OCI-LY7 (cell line): Measurements from ENCODE around the gene COL4A1. TPM values are rescaled to one million over a fixed set of nuclear protein-coding genes. Genes with fewer than 3 reads are reported as not detected.

ENCODE experiments used
- BruUV-seq: library from RNA; stranded (reverse); fragments of 400-500 nt; replicated peaks from 2 replicates; lab custom pipeline; 2021; lab: Mats Ljungman, UMichigan
- CTCF ChIA-PET: fragments of 300-600 bp; sonication (Branson Sonifier 250); formaldehyde crosslinking; loops from one replicate; lab custom pipeline; 2022; ENCODE audit warnings: antibody characterized with exemption; ENCODE audit not compliant: unreplicated experiment; lab: Charles Lee
- POLR2A ChIA-PET: fragments of 300-600 bp; sonication (Branson Sonifier 250); formaldehyde crosslinking; loops from one replicate; lab custom pipeline; 2022; ENCODE audit warnings: antibody characterized with exemption; lab: Charles Lee
- DNase-seq: peaks from one replicate; pipeline ENCODE4 v3.0.0-alpha.2; 2015; ENCODE audit warnings: low spot score
- H2AFZ ChIP-seq: fragments of 200-600 bp; sonication (generic), shearing (Covaris generic); 2 replicates; pipeline ENCODE4 v1.6.1; 2014; ENCODE audit warnings: mild to moderate bottlenecking, antibody characterized with exemption, low read length, moderate library complexity
- H3K27ac ChIP-seq: fragments of 200-600 bp; sonication (generic); 2 replicates; pipeline ENCODE4 v1.5.1; 2014; ENCODE audit warnings: mixed run types, low read depth, mild to moderate bottlenecking, moderate library complexity, low read length, inconsistent platforms; ENCODE audit not compliant: poor library complexity, severe bottlenecking
- H3K36me3 ChIP-seq: fragments of 200-600 bp; sonication (generic); 2 replicates; pipeline ENCODE4 v1.6.1; 2014; ENCODE audit warnings: mild to moderate bottlenecking, antibody characterized with exemption, low read length, moderate library complexity, mixed read lengths; ENCODE audit not compliant: insufficient read depth
- H3K4me1 ChIP-seq: fragments of 200-600 bp; sonication (generic); 2 replicates; pipeline ENCODE4 v1.5.1; 2014; ENCODE audit warnings: mild to moderate bottlenecking, low read length; ENCODE audit not compliant: insufficient read depth, poor library complexity, severe bottlenecking
- H3K4me2 ChIP-seq: fragments of 200-600 bp; sonication (generic); 2 replicates; pipeline ENCODE4 v1.6.1; 2014; ENCODE audit warnings: mild to moderate bottlenecking, low read length
- H3K4me3 ChIP-seq: fragments of 200-600 bp; sonication (generic); 2 replicates; pipeline ENCODE4 v1.5.1; 2014; ENCODE audit warnings: mild to moderate bottlenecking, low read depth, low read length; ENCODE audit not compliant: poor library complexity, severe bottlenecking
- H3K79me2 ChIP-seq: fragments of 200-600 bp; sonication (generic); 2 replicates; pipeline ENCODE4 v1.6.1; 2016; ENCODE audit warnings: low read depth, mild to moderate bottlenecking, low read length, moderate library complexity, mixed read lengths; ENCODE audit not compliant: insufficient read depth
- H3K9me2 ChIP-seq: fragments of 200-600 bp; sonication (generic); 2 replicates; pipeline ENCODE4 v1.6.1; 2016; ENCODE audit warnings: mild to moderate bottlenecking, low read length, mixed read lengths; ENCODE audit not compliant: insufficient read depth
- H3K9me3 ChIP-seq: fragments of 200-600 bp; sonication (generic); 2 replicates; pipeline ENCODE4 v1.6.1; 2014; ENCODE audit warnings: mild to moderate bottlenecking, mixed run types, low read length, mixed read lengths
- H4K20me1 ChIP-seq: fragments of 200-600 bp; sonication (generic); 2 replicates; pipeline ENCODE4 v1.6.1; 2014; ENCODE audit warnings: mild to moderate bottlenecking, antibody characterized with exemption, low read length, moderate library complexity, mixed read lengths; ENCODE audit not compliant: insufficient read depth
- EZH2phosphoT487 ChIP-seq: fragments of 200-600 bp; sonication (generic); IDR thresholded peaks from 2 replicates; pipeline ENCODE4 v1.6.1; 2018; ENCODE audit warnings: low read depth, borderline replicate concordance, mild to moderate bottlenecking, mixed run types, antibody characterized with exemption, low read length, moderate library complexity, mixed read lengths
- intact Hi-C: fragments of 100-400 bp; cut with micrococcal nuclease; formaldehyde crosslinking; loops from one replicate; pipeline ENCODE4 v1.10.0; 2022; ENCODE audit not compliant: unreplicated experiment
- total RNA-seq, 2 experiments: library from RNA; depleted of rRNA in 1 of 2; stranded (reverse); fragments of >200 nt in 1 of 2; shearing (Covaris generic) in 1 of 2; gene quantifications; 2 replicates each; pipeline ENCODE4 v1.2.3, GENCODE V29; 2014 to 2022
- TF ChIP-seq, protein P1 (sequence below): fragments of 200-600 bp; sonication (generic); conservative IDR thresholded peaks from 2 replicates; pipeline ENCODE4 v1.5.1; 2014; ENCODE audit warnings: mild to moderate bottlenecking, antibody characterized with exemption, low read length, moderate library complexity, mixed read lengths

The COL4A1 gene
- total RNA-seq, 2 experiments from 2014 or later, result 0.06 TPM; not detected in 1

DNA sequence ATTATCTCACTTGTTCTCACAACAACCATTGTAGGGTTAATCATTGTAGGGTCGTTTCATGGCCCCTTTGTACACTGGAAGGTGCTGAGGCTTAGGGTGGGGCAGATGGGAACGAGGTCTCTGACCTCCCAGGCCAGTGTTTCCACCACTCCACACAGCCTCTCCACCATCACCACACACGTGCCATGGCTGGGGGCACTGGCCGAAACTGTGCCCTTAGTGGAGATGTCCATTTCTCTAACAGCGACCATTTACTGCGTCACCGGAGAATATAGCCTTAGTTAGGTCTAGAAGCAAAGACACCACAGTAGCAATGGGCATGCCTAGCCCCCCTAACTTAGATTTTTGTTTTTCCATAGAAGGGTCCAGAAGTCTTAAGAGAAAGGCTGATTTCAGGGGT lies 36.5 kb downstream of the COL4A1 start:
- H3K9me3 ChIP-seq, result no peaks in the 10 kb centered on the region
- no peak overlapping the region for H3K4me3 ChIP-seq
- H2AFZ ChIP-seq, result no peak overlapping the region
- intact Hi-C loops, result no loop called here
- ChIA-PET POLR2A (no interaction called here), CTCF (interaction anchor here (0.6 kb wide), 1 partner anchor 664 kb away, joined by 3 read pairs; no protein-coding TSS in a partner anchor)
- no peaks in the 10 kb centered on the region for H3K79me2 ChIP-seq
- H3K27ac ChIP-seq, result no peak overlapping the region
- H3K9me2 ChIP-seq, result no peaks in the 10 kb centered on the region
- no TSS peak for BruUV-seq
- DNase-seq, result no peak
- H3K36me3 ChIP-seq, result no peaks in the 10 kb centered on the region
- no peaks in the 10 kb centered on the region for H3K4me1 ChIP-seq
- no peaks in the 10 kb centered on the region for H4K20me1 ChIP-seq
- H3K4me2 ChIP-seq, result no peak overlapping the region
- TF ChIP-seq, protein P1, sequence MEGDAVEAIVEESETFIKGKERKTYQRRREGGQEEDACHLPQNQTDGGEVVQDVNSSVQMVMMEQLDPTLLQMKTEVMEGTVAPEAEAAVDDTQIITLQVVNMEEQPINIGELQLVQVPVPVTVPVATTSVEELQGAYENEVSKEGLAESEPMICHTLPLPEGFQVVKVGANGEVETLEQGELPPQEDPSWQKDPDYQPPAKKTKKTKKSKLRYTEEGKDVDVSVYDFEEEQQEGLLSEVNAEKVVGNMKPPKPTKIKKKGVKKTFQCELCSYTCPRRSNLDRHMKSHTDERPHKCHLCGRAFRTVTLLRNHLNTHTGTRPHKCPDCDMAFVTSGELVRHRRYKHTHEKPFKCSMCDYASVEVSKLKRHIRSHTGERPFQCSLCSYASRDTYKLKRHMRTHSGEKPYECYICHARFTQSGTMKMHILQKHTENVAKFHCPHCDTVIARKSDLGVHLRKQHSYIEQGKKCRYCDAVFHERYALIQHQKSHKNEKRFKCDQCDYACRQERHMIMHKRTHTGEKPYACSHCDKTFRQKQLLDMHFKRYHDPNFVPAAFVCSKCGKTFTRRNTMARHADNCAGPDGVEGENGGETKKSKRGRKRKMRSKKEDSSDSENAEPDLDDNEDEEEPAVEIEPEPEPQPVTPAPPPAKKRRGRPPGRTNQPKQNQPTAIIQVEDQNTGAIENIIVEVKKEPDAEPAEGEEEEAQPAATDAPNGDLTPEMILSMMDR, result no peak
- no peak for TF ChIP-seq EZH2phosphoT487

GRCh38 chr13:110269509-110270185 lies 37.3 kb downstream of the COL4A1 start:
- Histone ChIP-seq H2AFZ (no peak overlapping the region), H3K36me3 (no peaks in the 10 kb centered on the region), H3K4me1 (no peaks in the 10 kb centered on the region), H3K9me3 (no peaks in the 10 kb centered on the region), H3K79me2 (no peaks in the 10 kb centered on the region), H4K20me1 (no peaks in the 10 kb centered on the region), H3K4me3 (no peak overlapping the region), H3K4me2 (no peak overlapping the region), H3K27ac (no peak overlapping the region), H3K9me2 (no peaks in the 10 kb centered on the region)
- no peak for DNase-seq
- POLR2A ChIA-PET, result no interaction called here
- TF ChIP-seq EZH2phosphoT487, result no peak
- TF ChIP-seq, protein P1, result no peak
- BruUV-seq, result no TSS peak
- CTCF ChIA-PET, result interaction anchor here (0.6 kb wide), 1 partner anchor 663 kb away, joined by 3 read pairs; no protein-coding TSS in a partner anchor
- intact Hi-C loops, result no loop called here

DNA sequence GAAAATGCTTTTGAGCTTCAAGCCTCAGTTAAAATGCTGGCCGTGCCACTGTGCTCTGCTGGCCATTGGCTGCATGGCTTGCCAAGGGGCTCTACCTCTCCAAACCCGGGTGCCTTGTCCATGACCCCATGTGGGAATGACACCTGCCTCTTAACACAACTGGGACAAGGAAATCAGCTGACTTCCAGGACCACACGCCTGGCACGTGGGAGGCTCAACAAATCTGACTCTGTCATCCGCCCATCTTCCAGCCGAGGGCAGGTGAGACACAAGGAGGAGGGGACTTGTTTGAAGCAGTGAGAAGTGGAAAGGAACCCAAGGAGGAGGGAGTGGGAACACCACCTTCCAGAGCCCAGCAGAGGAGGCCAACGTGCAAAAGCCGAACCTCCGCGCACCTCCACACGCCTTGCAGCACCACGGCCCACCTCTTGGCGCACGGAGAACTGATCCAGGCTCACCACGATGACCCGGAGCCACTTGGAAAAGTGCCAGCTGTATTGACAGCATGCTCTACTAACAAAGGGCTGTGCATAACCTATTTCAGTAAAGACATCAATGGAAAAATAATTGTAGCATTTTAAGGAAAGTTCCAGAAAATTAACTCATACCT lies 38.3 kb downstream of the COL4A1 start:
- BruUV-seq, result no TSS peak
- Histone ChIP-seq H3K79me2 (no peaks in the 10 kb centered on the region), H2AFZ (no peak overlapping the region), H3K36me3 (no peaks in the 10 kb centered on the region), H4K20me1 (no peaks in the 10 kb centered on the region), H3K27ac (no peak overlapping the region), H3K4me2 (no peak overlapping the region), H3K4me1 (no peaks in the 10 kb centered on the region), H3K9me3 (no peaks in the 10 kb centered on the region), H3K4me3 (no peak overlapping the region), H3K9me2 (no peaks in the 10 kb centered on the region)
- CTCF ChIA-PET, result no interaction called here
- POLR2A ChIA-PET, result no interaction called here
- intact Hi-C loops, result no loop called here
- DNase-seq, result no peak
- TF ChIP-seq, protein P1, result no peak
- TF ChIP-seq EZH2phosphoT487, result no peak
